Mucosa of gallbladder (tissue), 1 donor: ENCODE measurements around the gene ACTR6. TPM values are rescaled to one million over a fixed set of nuclear protein-coding genes. Genes with fewer than 3 reads are reported as not detected.
A peak's percentile ranks its signal among the peaks of the same experiment; 100 is the strongest.
"Not testable (repeated sequence)": the region's sequence is repeated elsewhere in the genome, so short reads cannot be mapped to it uniquely, and the experiment has no call there.

ENCODE experiments used
- DNase-seq: peaks from one replicate; pipeline ENCODE4 v3.0.0-alpha.2; 2020; ENCODE audit warnings: low spot score
- total RNA-seq: library from RNA; stranded (reverse); gene quantifications from one replicate; pipeline ENCODE4 v1.2.1, GENCODE V29; 2021
- donor health status: DM: no; HTN: no; CAD: no.

Gene ACTR6
- total RNA-seq, 1 donor from 2014 or later, result 25.1 TPM

DNA sequence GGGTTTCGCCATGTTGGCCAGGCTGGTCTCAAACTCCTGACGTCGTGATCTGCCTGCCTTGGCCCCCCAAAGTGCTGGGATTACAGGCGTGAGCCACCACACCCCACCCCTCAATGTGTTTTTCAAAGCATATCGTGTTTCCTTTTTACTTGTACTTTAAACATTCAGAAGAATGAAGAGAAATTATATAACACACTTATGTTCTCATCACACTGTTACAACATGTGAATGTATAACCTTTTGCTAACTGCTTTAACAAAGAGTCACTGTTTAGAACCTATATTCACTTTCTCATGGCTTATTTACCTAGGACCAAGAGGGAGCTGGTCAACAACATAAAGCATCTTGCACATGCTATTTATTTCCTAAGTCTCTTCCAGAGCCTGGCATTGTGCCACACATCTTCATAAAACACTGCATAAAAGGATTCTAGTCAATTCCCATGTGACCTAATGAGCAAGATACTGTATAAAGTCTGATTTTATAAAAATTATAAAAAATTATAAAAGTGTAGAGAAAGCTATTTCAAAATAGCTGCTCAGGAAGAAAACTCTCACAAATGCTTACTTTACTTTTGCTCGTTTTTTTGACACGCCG lies 16.0 kb upstream of the ACTR6 start:
- no peak for DNase-seq

DNA sequence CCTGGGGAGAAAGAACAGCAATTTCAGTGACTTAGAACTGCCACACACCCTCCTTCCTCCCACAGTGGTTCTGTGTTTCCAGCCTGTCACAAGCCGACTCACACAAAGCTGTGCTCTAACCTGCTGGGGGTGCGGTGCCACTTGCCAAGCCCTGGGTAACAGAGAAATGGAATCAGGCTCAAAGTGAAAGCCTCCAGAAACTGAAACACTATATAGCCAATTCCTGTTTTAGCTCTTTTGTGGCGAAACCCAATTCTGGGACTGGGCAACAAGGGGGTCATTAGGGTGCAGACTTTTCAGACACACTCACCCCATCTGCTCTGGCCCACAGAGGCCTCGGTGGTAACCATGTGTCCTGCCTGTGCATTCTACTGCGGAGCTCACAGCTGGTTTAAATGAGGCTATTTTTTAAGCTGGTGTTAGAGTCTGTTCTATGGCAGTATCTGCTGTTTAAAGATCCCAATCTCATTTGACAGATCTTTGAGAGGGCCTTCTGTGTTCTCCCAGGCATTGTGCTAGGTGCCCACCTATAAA lies 15.2 kb upstream of the ACTR6 start:
- DNase-seq, result no peak

DNA sequence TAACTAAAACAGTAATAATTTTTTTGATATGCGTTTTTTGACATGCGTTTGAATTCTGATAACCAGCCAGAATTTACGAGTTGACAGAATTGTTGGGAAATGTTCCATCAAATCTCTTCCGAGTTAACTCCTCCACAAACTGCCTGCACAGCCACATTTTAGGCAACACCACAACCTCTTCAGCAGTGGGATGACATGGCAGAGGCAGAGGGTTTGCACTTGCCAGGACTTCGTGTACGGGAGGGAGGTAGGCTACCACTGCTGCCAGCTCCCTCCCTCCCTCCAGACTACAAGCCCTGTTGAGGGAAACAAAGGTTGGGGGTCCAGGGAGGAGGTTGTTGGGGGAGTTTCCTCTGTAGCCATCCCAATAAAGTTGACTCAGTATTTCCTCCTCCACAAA lies 14.5 kb upstream of the ACTR6 start:
- no peak for DNase-seq

DNA sequence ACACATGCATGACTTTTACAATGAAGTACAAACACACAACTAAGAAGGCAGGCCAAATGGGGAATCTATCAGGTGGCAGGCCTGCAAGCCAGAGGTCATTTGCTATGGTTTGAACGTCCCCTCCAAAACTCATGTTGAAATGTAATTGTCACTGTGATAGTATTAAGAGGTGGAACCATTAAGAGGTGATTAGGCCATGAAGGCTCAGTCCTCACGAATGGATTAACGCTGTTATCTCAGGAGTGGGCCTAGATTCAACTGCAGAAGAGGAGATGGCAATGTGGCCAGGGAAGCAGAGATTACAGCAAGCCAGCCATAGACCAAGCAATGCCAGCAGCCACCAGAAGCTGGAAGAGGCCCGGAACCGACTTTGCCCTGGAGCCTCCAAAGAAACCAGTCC lies 13.5 kb upstream of the ACTR6 start:
- DNase-seq, result no peak

DNA sequence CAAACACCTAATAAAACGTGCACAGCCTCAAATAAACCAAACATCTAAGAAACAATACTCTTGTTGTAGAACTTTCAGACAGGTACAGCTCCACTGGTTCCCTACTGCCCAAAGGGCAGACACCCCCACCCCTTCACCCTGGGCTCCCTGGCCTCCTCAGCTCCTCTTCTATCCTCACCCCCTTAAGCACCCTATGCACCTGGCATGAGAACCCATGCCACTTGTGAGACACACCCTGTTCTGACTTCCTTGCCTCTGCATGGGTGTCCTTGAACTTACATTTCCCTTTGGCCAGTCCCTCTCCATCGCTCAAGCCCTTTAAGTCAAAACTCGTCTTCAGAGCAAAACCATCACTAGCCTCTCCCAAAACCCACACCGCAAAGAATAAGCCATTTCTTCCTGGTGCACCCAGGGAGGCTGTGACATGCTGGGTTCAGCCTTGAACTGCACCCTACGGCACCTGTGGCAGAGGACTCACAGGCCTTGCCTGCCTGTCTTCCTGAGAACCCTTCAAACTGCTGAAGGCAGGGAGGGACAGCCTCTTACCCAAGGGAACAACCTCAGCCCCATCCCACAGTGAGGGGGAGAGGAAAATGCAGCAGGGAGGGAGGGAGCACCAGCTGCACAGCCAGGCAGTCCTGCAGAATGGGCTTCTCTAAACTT lies 12.6 kb upstream of the ACTR6 start:
- no peak for DNase-seq

DNA sequence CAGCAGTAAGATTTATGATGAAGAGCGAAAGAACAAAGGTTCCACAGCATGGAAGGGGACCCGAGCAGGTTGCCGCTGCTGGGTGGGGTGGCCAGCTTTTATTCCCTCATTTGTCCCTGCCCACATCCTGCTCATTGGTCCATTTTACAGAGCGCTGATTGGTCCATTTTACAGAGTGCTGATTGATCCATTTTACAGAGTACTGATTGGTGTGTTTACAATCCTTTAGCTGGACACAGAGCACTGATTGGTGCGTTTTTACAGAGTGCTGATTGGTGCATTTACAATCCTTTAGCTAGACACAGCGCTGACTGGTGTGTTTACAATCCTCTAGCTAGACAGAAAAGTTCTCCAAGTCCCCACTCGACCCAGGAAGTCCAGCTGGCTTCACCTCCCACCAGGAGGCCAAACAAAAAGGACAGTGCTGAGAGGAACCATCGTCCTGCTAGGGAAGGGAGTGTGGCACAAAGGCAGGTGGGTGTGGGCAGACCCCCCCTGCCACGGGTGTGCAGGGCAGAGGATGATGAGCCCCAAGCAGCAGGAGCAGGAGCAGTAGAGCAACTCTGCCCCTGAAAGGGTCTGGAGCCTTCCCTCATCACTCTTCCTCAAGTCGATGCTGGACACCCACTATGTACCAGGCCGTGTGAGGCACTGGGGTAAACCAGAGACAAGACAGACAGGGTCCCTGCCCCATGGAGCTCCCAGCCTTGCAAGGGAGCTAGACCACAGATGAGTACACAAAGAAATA lies 11.6 kb upstream of the ACTR6 start:
- DNase-seq, result not testable (repeated sequence)

DNA sequence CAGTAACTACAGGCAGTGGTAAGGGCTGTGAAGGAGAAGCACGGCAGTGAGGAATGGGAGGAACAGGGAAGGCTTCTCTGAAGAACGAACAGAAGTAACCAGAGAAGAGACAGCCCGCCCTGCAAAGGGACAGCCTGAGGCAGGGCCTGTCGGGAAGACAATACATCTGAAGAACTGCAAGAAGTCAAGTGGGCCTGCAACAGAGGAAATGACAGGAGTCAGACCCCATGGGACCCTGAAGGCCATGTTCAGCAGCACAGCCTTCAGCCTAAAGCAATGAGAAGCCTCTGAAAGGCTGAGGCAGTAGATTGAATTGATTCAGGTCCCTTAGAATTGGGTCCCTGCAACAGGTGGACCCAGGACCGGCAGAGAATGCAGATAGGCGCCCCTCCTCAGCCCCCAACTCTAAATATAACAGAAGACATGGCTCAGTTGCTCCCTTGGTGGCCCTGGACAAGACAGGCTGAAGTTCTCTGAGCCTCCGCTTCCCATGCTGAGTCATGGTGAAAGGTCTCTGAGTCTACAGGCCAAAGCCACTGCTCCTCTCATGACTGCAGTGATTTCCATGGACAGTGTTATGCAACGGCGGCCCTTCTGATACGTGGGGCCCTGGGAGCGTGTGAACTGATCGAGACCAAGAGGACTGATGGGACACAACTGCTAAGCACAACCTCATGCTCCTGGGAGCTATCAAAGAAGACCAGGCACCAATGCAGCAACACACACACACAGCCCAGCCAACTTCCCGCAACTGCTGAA lies 10.8 kb upstream of the ACTR6 start:
- DNase-seq, result no peak

DNA sequence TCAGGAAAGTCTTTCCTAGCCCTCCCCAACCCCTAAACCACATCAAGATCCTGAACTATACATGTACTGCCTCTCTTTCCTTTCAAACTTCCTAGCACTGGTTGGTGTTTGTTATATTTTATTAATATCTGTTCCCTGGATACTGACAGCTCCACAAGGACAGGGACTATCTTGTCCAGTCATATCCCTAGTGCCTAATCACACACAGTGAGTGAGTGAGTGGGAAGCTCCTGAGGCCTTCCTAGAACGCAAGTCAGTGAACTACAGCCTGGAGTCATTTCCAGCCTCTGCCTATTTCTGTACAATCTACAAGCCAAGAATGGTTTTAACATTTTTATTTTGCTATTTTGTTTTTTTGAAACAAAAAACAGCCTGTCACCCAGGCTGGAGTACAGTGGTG lies 7.5 kb upstream of the ACTR6 start:
- no peak for DNase-seq

DNA sequence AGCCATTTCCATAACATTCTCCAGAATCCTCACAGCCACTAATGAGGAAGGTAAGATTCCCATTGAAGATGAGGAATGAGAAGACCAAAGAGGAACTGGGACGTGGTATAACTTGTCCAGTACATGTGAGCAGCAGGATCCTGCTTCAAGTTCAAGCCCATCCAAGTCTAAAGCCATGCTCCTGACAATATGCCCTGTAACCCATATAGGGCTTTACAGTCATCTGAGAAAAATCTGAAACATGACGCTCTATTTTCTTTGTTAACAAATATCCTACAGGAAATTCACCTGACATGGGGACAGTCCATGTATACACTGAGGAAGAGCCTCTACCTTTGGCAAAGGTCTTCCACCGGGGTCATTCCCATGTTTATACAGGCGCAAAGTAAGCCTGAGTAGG lies 3.1 kb upstream of the ACTR6 start:
- DNase-seq, result no peak

DNA sequence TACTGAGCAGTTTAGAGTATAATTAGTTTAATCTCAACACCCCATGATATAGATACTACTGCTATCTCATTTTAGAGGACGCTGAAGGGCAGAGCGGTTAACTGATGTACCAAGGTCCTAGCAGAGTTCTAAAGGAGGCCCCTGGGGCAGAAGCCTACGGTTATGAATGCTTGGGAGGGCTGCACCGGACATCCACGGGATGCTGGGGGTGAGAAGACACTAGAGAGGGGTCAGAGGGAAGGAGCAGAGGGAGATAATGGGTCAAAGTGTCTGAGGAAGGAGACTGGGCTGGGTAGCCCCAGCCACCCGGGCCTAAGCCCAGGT lies 1.6 kb upstream of the ACTR6 start:
- DNase-seq, result no peak

DNA sequence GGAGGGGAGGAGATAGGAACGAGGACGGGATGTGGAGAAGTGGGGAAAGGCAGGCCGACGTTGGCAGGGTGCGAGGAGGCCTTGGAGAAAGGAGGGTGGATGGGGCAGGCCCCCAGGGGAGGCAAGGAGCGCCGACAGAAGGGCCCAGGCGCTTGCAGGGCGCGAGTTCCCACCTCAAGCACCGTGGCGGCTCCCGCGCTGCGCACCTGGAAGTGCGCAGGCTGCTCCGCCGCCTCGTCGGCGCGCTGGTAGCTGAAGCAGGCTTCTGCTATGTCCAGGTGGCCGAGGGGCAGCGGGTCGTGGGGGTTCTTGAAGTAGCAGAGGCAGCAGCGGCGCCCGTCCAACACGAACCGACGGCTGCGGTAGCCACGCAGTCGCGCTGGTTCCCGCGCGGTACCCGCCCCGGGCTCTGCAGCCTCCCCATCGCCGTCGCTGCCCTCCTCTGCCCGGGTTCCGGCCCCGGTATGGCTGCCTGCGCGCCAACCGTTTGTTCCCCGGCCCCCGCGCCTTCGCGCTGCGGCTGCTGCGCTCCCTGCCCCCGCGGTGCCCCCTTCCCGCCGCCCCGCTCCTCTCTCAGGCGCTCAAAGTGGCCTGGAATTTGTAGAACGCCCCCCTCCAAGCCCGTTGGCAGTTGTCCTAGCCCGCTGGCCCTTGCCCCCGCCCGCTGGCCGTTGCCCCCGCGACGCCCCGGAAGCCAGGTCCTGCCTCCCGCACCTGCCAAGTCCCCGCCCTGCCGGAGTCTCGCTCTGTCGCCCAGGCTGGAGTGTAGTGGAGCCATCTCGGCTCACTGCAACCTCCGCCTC lies 1.1 kb upstream of the ACTR6 start:
- peak; percentile 61 for DNase-seq

DNA sequence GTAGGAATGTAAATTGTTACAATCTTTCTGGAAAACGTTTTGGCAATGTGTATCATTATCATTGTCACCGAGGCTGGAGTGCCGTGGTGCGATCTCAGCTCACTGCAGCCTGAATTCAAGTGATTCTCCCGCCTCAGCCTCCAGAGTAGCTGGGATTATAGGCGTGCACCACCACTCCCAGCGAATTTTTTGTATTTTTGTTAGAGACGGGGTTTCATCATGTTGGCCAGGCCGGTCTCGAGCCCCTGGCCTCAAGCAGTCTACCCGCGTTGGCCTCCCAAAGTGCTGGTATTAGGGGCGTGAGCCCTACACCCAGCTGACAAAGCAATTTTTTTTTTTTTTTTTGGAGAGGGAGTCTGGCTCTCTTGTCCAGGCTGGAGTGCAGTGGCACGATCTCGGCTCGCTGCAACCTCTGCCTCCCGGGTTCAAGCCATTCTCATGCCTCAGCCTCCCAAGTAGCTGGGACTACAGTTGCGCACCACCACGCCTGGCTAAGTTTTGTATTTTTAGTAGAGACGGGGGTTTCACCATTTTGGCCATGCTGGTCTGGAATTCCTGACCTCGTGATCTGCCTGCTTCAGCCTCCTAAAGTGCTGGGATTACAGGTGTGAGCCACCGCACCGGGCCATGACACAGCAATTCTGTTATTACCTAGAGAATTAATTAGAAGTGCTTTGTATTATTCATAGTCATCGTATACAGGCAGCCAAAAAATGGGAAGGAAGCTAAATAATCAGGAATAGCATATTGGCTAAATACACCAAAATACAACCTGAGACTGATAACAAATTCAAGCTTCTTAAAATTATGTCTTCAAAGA lies 1.2 kb downstream of the ACTR6 start:
- no peak for DNase-seq

DNA sequence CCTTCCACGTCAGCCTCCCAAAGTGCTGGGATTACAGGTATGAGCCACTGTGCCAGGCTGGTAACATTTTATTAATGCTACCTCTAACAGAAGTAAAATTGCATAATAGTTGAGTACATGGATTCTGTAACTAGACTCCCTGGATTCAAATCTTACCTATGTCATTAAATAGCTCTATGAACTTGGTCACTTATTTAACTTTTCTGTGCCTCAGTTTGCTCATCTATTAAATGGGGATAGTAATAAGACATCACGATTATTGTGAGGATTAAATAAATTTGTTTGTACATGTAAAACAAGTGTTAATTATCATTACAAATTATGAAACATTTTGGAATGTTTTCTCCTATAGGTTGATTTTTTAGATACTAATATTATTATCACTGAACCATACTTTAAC lies 6.7 kb downstream of the ACTR6 start:
- no peak for DNase-seq

DNA sequence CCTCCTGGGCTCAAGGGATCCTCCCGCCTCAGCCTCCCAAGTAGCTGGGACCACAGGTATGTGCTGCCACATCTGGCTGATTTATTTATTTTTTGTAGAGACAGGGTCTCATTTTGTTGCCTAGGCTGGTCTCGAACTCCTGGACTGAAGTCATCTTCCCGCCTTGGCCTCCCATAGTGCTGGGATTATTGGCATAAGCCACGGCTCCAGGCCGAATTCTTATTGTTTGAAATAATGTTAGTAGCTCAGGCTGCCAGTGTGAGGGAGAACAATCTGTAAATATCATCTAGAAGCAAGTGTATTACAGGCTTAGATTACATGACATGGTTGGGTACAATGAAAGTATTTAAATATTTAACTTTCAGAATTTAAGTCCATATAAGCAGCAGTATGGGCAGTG lies 8.2 kb downstream of the ACTR6 start:
- DNase-seq, result no peak

DNA sequence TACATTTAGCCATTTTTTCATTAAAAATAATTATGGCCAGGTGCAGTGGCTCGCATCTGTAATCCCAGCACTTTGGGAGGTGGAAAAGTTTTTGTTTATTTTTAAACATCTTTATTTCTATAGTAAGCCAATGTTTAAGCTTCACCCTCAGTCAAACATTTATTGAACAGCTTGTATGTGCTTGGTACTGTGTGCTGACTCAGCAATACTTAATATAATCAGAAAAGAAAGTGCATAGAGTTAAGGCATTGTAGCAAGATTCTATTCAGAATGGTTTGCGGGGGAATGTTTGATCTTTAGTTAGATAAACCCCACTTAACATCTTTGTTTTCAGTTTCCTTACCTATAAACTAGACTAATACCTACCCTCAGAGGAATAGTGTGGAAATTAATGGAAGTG lies 11.1 kb downstream of the ACTR6 start:
- DNase-seq, result no peak

DNA sequence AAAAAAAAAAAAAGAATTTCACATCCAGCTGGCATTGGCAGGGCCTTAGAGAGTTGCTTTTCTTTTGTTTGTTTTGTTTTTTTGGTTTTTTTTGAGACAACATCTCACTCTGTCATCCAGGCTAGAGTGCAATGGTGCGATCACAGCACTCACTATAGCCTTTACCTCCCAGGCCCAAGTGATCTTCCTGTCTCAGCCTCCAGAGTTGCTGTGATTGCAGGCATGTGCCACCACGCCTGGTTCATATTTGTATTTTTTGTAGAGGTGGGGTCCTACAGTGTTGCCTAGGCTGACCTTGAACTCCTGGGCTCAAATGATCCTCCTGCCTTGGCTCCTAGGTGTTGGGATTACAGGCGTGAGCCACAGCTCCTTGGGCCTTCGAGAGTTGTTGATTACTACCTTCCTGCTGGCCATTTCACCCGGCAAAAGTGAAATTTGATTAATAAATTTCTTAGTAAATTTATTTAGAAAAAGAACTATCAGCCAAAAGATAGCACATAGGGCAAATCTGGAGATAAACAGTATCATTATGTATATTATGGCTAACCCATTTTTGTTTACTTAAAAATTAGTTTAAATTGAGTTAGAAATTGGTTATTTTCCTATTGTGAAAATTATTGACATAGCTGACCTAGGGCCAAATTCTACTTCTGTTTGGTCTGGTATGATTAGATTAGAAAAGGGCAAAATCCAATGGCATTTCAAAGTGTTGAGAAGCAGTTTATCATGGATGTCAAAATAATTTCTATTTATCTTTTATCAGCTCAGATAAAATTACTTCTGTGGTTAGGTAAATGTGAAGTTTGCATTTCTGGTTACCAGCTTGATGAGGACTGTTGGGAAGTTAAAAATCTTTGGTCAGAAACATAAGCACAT lies 12.6 kb downstream of the ACTR6 start:
- DNase-seq, result no peak

DNA sequence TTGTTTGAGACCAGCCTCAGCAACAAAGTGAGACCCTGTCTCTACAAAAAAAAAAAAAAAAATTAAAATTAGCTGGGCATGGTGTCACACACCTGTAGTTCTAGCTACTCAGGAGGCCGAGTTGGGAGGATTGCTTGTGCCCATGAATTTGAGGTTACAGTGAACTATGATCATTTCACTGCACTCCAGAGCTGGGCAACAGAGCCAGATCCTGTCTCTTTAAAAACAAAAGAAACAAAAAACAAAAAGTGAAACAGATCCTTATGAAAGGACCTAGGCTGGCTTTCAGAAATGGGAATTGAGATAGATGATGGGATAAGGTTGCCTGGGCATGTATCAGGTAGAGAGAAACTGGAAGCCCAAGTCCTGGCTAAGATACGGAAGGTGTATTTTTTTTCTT lies 13.9 kb downstream of the ACTR6 start:
- DNase-seq, result no peak

DNA sequence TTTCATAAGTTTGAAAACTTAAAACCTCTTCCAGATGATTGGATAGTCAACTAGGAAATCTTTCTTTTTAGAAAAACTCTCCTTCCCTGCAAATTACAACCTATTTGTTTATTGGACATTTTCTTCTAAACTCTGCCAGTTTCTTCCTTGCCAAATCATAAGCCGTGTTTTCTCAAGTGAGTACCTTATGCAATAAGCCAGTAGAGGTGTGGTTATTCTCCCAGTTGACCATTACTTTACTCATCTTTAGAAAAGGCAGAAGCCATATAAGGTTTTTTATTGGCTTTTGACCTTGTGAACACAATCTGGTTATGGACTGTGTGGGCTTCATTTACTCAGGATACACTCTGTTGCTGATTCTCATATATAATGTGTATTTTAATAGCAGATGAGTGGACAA lies 14.6 kb downstream of the ACTR6 start:
- DNase-seq, result no peak

DNA sequence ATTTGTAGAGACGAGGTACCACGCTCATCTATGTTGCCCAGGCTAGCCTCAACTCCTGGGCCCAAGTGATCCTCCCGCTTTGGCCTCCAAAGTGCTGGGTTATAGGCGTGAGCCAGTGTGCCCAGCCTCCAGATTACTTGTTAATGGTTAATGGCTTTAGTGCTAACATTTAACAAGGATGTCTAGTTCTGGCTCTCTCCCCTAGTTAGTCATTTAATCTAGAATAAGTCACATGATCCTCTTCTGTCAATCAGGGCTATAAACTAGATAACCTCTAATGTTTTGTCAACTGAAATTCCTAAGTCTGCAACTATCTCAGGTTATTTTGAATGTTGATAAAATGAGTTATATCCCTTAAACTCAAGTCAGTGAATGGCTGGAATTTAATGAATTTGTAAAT lies 15.7 kb downstream of the ACTR6 start:
- no peak for DNase-seq
